ENCODE data around the gene EFNA5. TPM values are rescaled to one million over a fixed set of nuclear protein-coding genes. Genes with fewer than 3 reads are reported as not detected.

The EFNA5 gene
- total and polyA plus RNA-seq, 10 of the 15 experiments (the other 5 are each of a cell fraction or from before 2014, with no cell fraction given) = 0.19 to 12.6 (median 3.9) TPM

GRCh38 chr5:107680799-107681198 is 10.1 kb upstream of the EFNA5 start:
- WGBS (ENCODE audit: insufficient coverage, insufficient replicate concordance, low lambda C conversion rate, missing lambda C conversion rate) = 55% methylated on average over 4 of the region's 4 CpGs
- BruUV-seq (replicated peaks) = no TSS peak
- Histone ChIP-seq H3K9me3 (replicated peaks; ENCODE audit: control insufficient read depth, insufficient read depth, low read length) (no peaks in the 10 kb centered on the region), H3K79me2 (ENCODE audit: control insufficient read depth, insufficient read depth, low read length) (no peaks in the 10 kb centered on the region), H3K4me2 (ENCODE audit: control insufficient read depth, insufficient read depth) (no peak overlapping the region), H3K4me1 (ENCODE audit: control insufficient read depth, insufficient read depth, low read length) (no peaks in the 10 kb centered on the region), H4K20me1 (ENCODE audit: control insufficient read depth, insufficient read depth) (no peaks in the 10 kb centered on the region), H2AFZ (ENCODE audit: control insufficient read depth, low read depth, low read length) (no peak overlapping the region), H3K4me3 (no peak overlapping the region), H3K9ac (ENCODE audit: control insufficient read depth, insufficient read depth, low read length) (no peak overlapping the region), H3K27ac (ENCODE audit: control insufficient read depth, insufficient read depth) (no peak overlapping the region), H3K36me3 (ENCODE audit: control insufficient read depth in 2 of 2, insufficient read depth in 2 of 2, low read length in 1 of 2) (no peaks in the 10 kb centered on the region), H3K27me3 (replicated peaks in 1 of 2; ENCODE audit: control insufficient read depth in 2 of 2, insufficient read depth in 2 of 2, low read length in 1 of 2) (no peaks in the 10 kb centered on the region)
- ChIA-PET CTCF (no interaction called here), SMC1A (ENCODE audit: uncharacterized antibody, unreplicated experiment) (interaction anchor here (0.6 to 1.1 kb wide), 2 partner anchors 397 to 398 kb away, joined by 3 read pairs; no protein-coding TSS in a partner anchor), POLR2A (no interaction called here), RAD21 (ENCODE audit: unreplicated experiment) (no interaction called here)
- in situ Hi-C loops (cut with MboI) = no loop called here
- TF ChIP-seq CUX1 (IDR thresholded peaks at IDR 0.05; ENCODE audit: insufficient replicate concordance, low read depth, low read length) (no peak), BRCA1 (IDR thresholded peaks at IDR 0.05; ENCODE audit: low read depth, low read length) (no peak), ZBTB40 (IDR thresholded peaks at IDR 0.05; ENCODE audit: borderline replicate concordance) (no peak), ZZZ3 (IDR thresholded peaks at IDR 0.05; ENCODE audit: control insufficient read depth, insufficient read length, low read depth) (no peak), NKRF (conservative IDR thresholded peaks at IDR 0.05) (no peak), ZNF622 (IDR thresholded peaks at IDR 0.05) (no peak)
- no peak for DNase-seq (ENCODE audit: low read depth, low spot score)
- no peak for FAIRE-seq
- intact Hi-C loops (cut with micrococcal nuclease; ENCODE audit: unreplicated experiment) = no loop called here
- no peak for ATAC-seq
